GM19468 (cell line): Measurements from ENCODE around the gene CSRNP3.

ENCODE experiments used
- ATAC-seq: cut with Tn5 transposase; IDR thresholded peaks from one replicate; pipeline ENCODE4 v1.9.1; 2021; ENCODE audit warnings: mild to moderate bottlenecking, moderate library complexity, moderate number of reproducible peaks; ENCODE audit not compliant: unreplicated experiment; ENCODE audit errors: extremely low read depth

The CSRNP3 gene

DNA sequence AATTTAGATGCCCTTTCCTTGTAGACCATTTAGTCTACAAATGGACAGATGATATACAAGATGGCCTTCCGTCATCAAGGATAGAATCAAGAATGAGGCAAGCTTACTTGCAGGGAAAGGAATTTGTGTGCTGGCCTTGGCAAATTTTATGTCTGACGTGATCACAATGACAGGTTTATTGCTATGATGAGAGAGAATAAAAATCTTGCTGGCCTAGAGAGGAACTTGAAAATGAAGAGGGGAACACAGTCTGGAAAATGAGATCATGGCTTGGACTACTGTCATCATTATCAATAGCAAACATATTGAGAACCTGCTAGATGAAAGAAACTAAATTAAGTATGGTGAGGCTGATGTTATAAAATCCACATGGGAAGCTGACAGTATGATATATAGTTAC is 66.0 kb downstream of the CSRNP3 start:
- ATAC-seq: no peak

DNA sequence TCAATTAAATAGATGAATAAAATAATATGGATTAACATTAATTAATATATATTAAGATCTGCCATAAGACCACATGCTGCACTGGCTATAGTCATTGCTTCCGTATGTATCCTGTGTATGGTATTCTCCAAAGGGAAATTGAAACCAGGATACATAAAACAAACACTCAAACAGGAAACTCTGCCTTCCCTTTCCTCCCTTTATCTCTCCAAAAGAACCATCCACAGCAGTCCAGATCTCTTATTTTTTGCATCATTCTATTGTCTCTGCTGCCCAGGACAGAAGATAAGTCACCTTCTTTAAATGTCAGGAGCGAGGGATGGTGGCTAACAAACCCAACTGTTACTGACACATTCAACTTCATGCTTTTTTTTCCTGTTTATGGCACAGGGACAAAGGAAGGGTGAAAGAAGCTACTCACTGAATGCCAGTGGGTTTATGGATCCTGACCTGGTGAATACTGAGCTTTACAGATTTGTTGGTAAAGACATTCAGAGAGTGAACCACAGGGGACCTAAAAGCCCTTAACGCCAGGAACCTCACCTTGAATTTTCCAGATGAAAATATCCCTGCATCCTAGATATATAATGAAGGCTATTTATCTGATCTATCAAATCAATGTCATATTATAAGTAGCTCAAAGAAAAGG is 67.5 kb downstream of the CSRNP3 start:
- ATAC-seq: no peak

DNA sequence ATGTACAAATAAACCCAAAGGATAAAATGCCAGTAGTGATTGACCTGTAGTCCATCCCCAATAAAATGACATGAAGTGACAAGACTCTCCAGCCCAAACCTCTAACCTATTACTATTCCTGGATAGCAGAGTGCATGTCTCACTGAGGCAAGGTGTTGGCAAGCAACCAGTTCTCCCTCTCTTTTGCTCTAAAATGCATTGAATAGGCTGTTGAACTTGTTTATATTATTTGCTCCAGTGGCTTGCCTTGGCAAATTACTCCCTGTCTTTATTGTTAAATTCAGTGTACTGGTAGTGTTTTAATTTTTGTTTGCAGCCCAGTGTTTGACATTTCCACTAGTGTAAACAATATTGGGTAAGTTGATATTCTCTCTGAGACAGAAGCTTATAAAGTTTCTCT is 70.5 kb downstream of the CSRNP3 start:
- no peak for ATAC-seq

GRCh38 chr2:165544897-165545296 is 75.4 kb downstream of the CSRNP3 start:
- peak; percentile 96 for ATAC-seq

GRCh38 chr2:165547900-165548299 is 78.4 kb downstream of the CSRNP3 start:
- ATAC-seq: no peak

DNA sequence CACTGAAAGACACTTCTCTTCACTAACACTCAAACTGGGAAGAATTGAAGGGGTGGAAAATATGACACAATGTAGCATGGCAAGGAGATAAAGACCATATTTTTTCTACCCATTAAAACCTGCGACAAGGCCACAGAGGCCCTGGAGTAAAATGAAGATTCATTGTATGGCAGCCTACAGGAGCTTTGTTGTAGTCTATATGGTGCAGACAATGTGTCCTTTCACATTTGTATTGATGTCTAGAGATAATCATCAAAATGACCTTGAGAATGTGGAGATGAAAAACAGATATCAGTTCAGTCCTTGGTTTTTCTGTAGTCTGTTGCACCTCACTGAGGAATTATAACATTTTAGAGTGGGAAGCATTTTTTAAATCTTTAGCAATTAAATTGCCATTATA is 80.1 kb downstream of the CSRNP3 start:
- no peak for ATAC-seq

DNA sequence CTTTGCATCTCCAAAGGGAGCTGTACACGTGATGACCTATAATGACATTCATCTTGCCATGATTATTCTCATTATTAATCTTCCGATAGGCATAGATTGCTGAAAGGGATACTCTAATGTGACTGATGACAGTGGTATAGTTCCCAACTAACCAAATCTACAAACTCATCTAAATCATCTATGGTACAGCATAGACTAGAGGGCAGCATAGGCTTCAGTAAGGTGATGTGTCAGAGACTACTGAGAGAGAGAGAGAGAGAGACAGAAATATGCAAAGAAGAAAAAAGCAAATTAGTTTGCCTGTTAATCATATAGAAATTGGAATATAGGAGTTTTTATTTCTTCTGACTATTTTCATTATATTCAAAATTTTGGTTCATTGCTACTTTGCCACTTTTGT is 89.3 kb downstream of the CSRNP3 start:
- no peak for ATAC-seq

GRCh38 chr2:165560377-165560988 is 91.0 kb downstream of the CSRNP3 start:
- no peak for ATAC-seq

- ATAC-seq: no peak
Observed at GRCh38 chr2:165561516-165561915, 92.0 kb downstream of the CSRNP3 start.

DNA sequence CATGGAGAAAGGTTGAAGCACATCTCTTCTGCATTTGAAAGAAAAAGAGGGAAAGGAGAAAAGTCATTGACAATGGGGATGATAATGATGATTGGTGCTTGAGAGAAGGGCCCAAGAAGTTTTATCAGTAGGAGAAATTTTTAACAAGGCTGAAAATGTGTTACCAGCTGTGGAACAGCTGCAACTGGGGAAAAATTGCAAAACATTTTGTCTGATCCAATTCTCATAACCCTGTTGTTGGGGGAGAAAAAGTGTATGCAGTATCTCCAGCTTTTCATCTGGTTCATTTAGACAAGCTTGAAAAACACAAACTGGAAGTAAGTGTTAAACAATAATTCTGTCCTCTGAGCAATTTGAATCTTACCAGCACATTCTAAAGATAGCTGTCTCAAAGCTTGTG is 92.7 kb downstream of the CSRNP3 start:
- ATAC-seq: no peak

GRCh38 chr2:165563468-165564225 is 94.1 kb downstream of the CSRNP3 start:
- ATAC-seq: no peak

DNA sequence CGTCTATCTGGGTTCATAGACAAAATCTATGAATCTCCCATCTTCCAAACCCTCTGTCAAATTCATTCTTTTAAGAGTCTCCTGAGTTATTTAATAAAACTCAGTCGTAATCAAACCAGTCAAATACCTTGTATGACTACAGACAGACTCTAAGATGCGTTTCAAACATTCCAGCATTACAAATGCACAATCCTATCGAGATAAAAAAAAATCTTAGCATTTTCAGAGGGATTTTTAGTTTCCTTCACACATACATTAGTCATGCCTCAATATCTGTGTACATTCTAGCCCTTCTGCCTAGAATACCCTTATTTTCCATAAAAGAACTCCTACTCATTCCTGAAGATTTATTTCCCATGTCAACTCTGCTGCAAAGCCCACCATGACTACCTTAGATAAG is 96.5 kb downstream of the CSRNP3 start:
- ATAC-seq: no peak

DNA sequence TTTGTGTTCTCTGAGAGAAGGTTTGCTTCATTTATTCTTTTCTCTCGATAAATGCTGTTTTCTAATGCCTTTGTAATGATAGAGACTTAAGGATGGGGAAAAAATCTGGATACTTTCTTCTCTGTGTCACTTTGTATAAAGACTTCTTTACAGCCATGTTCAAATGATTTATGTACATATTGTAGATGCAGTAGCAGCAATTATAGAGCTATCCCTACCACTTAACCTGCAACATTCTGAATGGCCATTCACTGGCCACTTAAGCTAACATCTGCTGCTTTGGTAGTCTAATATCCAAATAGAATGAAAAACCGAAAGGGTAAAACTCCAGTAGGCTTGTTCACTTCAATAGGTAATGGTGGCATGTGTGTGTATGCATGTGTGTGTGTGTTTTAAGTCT is 97.8 kb downstream of the CSRNP3 start:
- ATAC-seq: no peak

DNA sequence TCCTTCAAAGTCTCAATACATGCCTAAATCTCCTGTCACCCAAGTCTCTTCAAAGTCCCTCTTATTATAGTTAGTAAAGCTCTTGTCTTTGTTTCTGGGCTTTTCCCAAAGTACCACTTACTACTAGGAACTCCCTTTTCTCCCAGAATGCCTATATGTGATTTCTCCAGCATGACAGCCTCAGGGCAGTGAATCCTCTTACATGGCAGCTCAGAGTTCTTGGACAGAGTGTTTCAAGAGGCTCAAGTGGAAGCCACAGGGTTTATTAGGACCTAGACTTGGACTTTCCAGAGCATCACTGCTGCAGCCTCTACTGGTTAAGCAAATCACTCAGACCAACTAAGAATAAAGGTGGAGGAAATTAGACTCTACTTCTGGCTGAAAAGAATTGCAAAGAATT is 98.9 kb downstream of the CSRNP3 start:
- ATAC-seq: no peak

- ATAC-seq: no peak
Observed at GRCh38 chr2:165571477-165571876, 102.0 kb downstream of the CSRNP3 start.

DNA sequence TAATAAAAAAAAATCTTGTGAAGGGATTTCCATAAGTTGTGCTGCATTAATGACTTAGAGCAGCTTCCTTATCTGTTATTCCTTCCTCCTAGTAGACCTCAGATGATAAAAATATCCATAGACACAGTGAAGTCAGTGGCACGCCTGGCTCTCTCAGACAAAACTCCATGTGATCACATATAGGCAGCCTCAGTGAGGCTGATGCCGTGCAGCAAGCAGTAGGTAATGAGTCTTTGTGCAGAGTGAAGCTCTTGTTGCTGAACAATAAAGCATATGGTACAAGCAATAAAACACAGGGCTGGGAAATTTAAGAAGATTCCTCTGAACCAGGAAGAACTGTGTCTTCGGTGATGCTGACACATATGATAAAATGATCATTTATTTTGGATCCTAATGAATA is 102.7 kb downstream of the CSRNP3 start:
- no peak for ATAC-seq

- no peak for ATAC-seq
Observed at GRCh38 chr2:165573534-165574461, 104.3 kb downstream of the CSRNP3 start.

- no peak for ATAC-seq
Observed at GRCh38 chr2:165575044-165575615, 105.6 kb downstream of the CSRNP3 start.

- ATAC-seq: no peak
Observed at GRCh38 chr2:165576409-165577154, 107.1 kb downstream of the CSRNP3 start.
